ENCODE measurements around the gene TACC3. TPM values are rescaled to one million over a fixed set of nuclear protein-coding genes. Genes with fewer than 3 reads are reported as not detected.

The TACC3 gene
- total RNA-seq, 1 experiment from 2014 or later = 156 TPM

GRCh38 chr4:1737666-1738065 is 16.3 kb downstream of the TACC3 start:
- Histone ChIP-seq H3K27ac (ENCODE audit: insufficient read length, low read depth, low read length) (no peak overlapping the region), H2BK5ac (ENCODE audit: insufficient read length, low read length) (no peak overlapping the region), H2AK5ac (ENCODE audit: insufficient read length, low read length) (no peak overlapping the region), H3K79me2 (ENCODE audit: insufficient read depth, low read length) (no peaks in the 10 kb centered on the region), H4K5ac (ENCODE audit: insufficient read length, low read depth, low read length) (no peak overlapping the region), H3K4me1 (ENCODE audit: insufficient read depth, low read length) (no peaks in the 10 kb centered on the region), H3K23me2 (ENCODE audit: insufficient read length, low read depth, low read length, poor library complexity, severe bottlenecking) (no peaks in the 10 kb centered on the region), H3K79me1 (ENCODE audit: insufficient read depth, low read depth, low read length, poor library complexity, severe bottlenecking) (no peaks in the 10 kb centered on the region), H3K4ac (ENCODE audit: low read depth, low read length) (no peak overlapping the region), H3K14ac (ENCODE audit: insufficient read depth, low read length) (no peak overlapping the region), H4K91ac (ENCODE audit: insufficient read length, low read depth, low read length) (no peak overlapping the region), H2BK120ac (ENCODE audit: low read depth, low read length, poor library complexity, severe bottlenecking) (no peak overlapping the region), H3T11ph (ENCODE audit: low read length) (no peak overlapping the region), H3K18ac (ENCODE audit: insufficient read length, low read depth, low read length) (no peak overlapping the region), H3K4me2 (ENCODE audit: insufficient read depth, insufficient read length, low read length) (no peak overlapping the region), H2AFZ (ENCODE audit: low read length) (no peak overlapping the region), H3K23ac (ENCODE audit: insufficient read length, low read depth, low read length) (no peak overlapping the region), H3K9ac (ENCODE audit: extremely low read depth, insufficient read length, low read length) (no peak overlapping the region), H3K56ac (ENCODE audit: insufficient read length, low read depth, low read length) (no peak overlapping the region), H3K27me3 (ENCODE audit: insufficient read depth, low read length) (no peaks in the 10 kb centered on the region), H2BK15ac (ENCODE audit: low read depth, low read length) (no peak overlapping the region), H2BK20ac (ENCODE audit: low read depth, low read length, poor library complexity, severe bottlenecking) (no peak overlapping the region), H3K9me3 (ENCODE audit: control insufficient read depth, low read depth, low read length) (peaks cover 13% of the 10 kb centered on the region), H4K20me1 (ENCODE audit: control insufficient read depth, insufficient read depth, insufficient read length) (no peaks in the 10 kb centered on the region), H2BK12ac (ENCODE audit: insufficient read length, low read depth, low read length) (no peak overlapping the region), H4K8ac (replicated peaks; ENCODE audit: insufficient read length, low read depth, low read length) (no peak overlapping the region)
- no peak for DNase-seq
- H3K4me1 Mint-ChIP-seq = no peaks in the 10 kb centered on the region
- no peak overlapping the region for H3K27ac Mint-ChIP-seq
- no peaks in the 10 kb centered on the region for H3K27me3 Mint-ChIP-seq (ENCODE audit: low read depth)
- no peak for TF ChIP-seq CTCF (conservative IDR thresholded peaks at IDR 0.05)
- WGBS (ENCODE audit: extremely low coverage, insufficient read length, low lambda C conversion rate) = no CpG with 5 or more reads among the region's 15 CpGs
- H3K9me3 Mint-ChIP-seq = peaks cover 19 to 20% of the 10 kb centered on the region in 2 experiments
- H3K36me3 Mint-ChIP-seq (ENCODE audit: insufficient read depth in 1 of 3, low read depth in 3 of 3) = peaks cover 73 to 99% (median 98%) of the 10 kb centered on the region in 3 experiments
- no peak overlapping the region for H3K4me3 Mint-ChIP-seq
